HG03103 (cell line): ENCODE results near the gene SIK3.

Source experiments
- ATAC-seq: cut with Tn5 transposase; IDR thresholded peaks from one replicate; pipeline ENCODE4 v1.9.1; 2021; ENCODE audit warnings: low read depth; ENCODE audit not compliant: unreplicated experiment

The SIK3 gene

GRCh38 chr11:116833816-116834534, 264.3 kb downstream of the SIK3 start:
- no peak for ATAC-seq

- no peak for ATAC-seq
Measured at GRCh38 chr11:116833491-116833815, 264.8 kb downstream of the SIK3 start.

GRCh38 chr11:116832350-116833290, 265.6 kb downstream of the SIK3 start:
- no peak for ATAC-seq

- ATAC-seq = no peak
Measured at GRCh38 chr11:116831790-116832349, 266.4 kb downstream of the SIK3 start.

GRCh38 chr11:116830184-116830912, 267.9 kb downstream of the SIK3 start:
- ATAC-seq = no peak

GRCh38 chr11:116829525-116830183, 268.6 kb downstream of the SIK3 start, which contains the start of gene APOC3:
Gene APOC3 (plus strand): TSS chr11:116829907. CDS start chr11:116830583, 676 bp downstream.
- no peak for ATAC-seq

GRCh38 chr11:116828632-116829524, 269.4 kb downstream of the SIK3 start:
- no peak for ATAC-seq

GRCh38 chr11:116827461-116827860, 270.8 kb downstream of the SIK3 start:
- ATAC-seq = no peak

- ATAC-seq = no peak
Measured at GRCh38 chr11:116826751-116827431, 271.3 kb downstream of the SIK3 start.

GRCh38 chr11:116825854-116826750, 272.1 kb downstream of the SIK3 start:
- no peak for ATAC-seq

GRCh38 chr11:116825434-116825833, 272.8 kb downstream of the SIK3 start:
- no peak for ATAC-seq

- ATAC-seq = no peak
Measured at GRCh38 chr11:116823031-116823843, 275.0 kb downstream of the SIK3 start, which contains the start of gene APOA4. Gene APOA4 (minus strand): TSS chr11:116823304. CDS start chr11:116823191, 113 bp downstream.

GRCh38 chr11:116822575-116822974, 275.7 kb downstream of the SIK3 start:
- ATAC-seq = no peak

GRCh38 chr11:116821050-116821918, 276.9 kb downstream of the SIK3 start:
- ATAC-seq = no peak

- ATAC-seq = no peak
Measured at GRCh38 chr11:116819049-116819448, 279.2 kb downstream of the SIK3 start.

- no peak for ATAC-seq
Measured at GRCh38 chr11:116814502-116814901, 283.7 kb downstream of the SIK3 start.
